Activated T-helper 1 cell treated with anti-CD3 and anti-CD28 coated beads, Interleukin-2, amount 50 U/mL, for 16 hours (primary cell): ENCODE data around the gene INS.

Source experiments
- DNase-seq, 2 donors: peaks; one replicate each; pipeline ENCODE4 v3.0.0-alpha.2; 2020; ENCODE audit warnings: low read depth in 1 of 2, low spot score in 1 of 2

The INS gene

DNA sequence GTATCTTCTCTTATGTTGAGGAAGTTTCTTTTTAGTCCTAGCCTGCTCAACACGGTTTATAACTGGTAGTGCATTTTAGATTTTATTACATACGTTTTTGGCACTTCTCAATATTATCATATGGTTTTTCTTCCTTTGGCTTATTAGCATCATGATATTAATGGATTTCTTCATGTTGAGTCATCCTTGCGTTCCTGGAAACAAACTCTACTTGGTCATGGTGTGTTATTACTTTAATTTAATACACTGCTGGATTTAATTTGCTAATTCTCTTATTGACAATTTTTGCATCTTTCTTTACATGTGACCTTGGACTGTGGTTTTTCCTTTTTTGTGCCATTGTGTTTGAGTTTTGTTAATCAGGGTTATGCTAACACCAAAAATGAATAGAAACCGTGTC is 42.3 kb downstream of the INS start:
- DNase-seq, result no peak

GRCh38 chr11:2116680-2117079 is 44.3 kb downstream of the INS start:
- no peak for DNase-seq

GRCh38 chr11:2115308-2115707 is 45.7 kb downstream of the INS start:
- DNase-seq, result no peak

DNA sequence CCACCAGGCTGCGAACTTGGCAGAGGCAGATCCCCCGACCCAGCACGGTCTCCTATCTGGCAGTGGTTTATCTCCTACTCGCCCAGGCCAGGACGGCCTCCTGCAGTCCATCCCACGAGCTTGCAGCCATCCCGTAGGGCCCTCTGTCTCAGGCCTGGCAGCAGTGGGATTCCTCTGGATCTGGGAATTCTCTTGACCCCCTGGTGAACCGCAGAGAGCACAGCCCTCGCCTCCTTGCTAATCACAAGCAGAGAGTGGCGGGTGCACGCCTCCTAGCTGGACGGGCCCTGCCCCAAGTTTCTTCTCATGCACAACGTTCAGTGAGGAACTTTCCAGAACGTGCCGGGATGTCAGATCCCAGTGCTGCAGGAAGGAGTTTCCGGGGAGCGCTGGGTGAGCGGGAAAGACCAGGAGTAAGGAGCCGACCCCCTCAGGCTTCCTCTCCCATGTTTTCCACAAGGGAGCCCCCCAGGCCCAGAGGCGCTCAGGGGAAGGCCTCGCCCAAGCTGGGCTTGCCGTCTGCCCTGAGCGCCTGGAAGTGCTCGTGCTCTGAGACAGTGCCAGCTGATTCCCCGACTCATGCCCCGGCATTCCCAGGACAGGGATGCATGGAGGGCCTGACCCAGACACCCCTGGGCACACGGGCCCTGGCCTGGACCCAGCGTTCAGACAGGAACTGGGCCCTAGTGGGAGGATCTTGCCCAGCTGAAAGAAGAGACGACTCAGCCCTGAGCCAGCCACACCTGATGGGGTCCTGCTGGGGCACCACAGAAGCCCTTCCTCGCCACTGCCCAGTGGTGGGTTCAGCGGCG is 46.4 kb downstream of the INS start:
- DNase-seq, result no peak

DNA sequence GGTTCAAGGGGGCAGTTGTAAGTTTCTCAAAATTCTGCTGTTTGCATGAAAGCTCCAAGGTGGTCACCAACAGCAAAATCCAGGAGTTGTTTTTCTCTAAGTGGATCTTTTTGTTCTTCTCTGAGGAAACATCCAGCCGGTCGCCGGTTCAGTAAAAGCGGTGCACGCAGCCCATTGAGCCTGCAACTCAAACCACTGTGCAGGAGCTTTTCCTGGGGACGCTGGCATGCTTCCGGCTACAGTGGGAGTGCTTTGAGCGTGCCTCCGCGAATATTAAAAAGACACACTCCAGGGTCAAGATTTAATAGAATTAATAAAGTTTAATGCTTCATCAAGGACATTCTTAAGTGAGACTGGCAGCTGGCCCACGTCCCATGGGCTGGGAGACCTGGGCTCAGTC is 47.2 kb downstream of the INS start:
- DNase-seq, result no peak

- no peak for DNase-seq
Observed at GRCh38 chr11:2110521-2110920, 50.5 kb downstream of the INS start.
